Measurements from ENCODE around the gene BLTP1.

Gene BLTP1

DNA sequence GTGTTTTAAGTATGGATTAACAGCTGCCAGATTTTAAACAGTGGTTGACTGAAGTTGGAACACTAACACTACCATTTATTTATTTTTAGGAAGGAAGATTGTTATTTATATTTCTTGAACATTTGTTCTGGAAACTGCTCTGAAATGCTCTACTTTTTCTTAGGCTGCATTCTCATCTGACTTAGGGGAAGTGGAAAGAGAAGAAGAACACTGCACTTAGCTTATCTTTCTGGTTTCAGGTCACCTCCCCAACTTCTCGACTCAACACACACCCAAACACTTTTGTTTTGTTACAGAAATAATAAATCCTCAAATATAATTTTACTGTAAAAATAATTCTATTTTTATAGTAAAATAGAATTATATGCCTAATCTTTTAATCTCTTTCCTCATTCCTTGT, 18.6 kb downstream of the BLTP1 start:
- no peak for DNase-seq

DNA sequence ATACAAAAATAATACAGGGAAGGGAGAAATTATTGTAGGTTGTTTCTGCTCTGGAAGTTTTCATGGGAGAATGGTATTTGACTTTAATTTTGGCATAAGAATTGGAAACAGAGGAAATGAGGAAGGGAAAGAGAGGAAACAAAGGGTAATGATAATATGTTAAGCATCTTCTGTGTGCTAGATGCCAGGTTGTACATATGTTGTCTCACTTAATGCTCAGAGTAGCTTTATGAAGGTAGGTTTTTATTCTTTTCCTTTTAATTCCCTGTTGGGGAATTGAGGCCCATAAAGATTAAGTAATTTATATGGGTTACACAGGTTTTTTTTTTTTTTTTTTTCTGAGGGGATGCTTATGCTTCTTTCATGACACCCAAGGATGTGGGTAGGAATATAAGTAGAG, 19.2 kb downstream of the BLTP1 start:
- no peak for DNase-seq

DNA sequence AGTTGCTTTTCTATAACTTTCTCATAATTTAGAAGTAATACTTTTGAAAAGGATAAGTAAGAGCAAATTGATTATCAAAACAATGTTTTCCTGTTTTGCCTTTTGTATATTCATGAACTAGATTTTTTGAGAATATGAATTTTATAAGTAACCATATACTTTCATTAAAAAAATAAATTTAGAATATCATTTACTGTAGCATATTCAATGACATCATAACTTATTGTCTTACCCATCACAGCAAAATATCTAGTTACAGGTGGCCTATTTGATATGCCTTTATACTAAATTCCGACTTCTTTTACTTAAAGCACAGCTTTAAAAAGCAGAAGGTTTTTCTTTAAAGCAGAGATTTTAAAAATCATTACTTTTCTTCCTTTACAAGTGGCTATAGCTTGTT, 20.1 kb downstream of the BLTP1 start:
- DNase-seq: no peak

DNA sequence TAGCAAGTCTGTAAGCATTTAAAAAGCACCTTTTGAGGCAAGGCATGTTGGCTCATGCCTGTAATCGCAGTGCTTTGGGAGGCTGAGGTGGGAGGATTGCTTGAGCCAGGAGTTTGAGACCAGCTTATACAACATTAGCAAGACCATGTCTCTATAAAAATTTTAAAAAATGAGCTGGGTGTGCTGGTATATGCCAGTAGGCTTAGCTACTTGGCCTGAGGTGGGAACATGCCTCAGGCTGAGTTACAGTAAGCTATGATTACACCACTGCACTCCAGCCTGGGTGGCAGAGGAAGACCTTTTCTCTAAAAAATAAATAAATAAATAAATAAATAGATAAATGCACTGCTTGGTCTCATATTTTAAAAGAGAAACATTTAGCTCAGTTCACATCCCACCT, 26.8 kb downstream of the BLTP1 start:
- DNase-seq: no peak

DNA sequence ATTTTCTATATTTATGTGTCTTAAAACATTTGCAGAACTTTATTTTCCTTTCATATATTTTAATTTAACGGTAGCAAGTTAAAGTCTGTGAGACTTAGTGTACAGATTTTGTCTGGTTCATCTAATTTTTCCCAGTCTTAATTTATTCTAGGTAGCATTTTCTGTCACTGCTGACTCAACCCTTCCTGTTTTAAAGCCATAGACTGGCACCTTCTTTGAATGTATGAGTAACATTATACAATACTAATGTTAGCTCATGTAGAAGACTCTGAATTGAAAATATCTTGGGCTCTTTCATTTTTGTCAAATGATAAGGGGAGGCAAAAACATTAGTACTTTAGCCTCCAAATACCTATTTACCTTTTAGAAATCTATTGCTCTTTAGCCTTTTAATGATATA, 43.6 kb downstream of the BLTP1 start:
- DNase-seq: no peak
